Measurements from ENCODE around the gene CNTD1.
"Not testable (repeated sequence)": the region's sequence is repeated elsewhere in the genome, so short reads cannot be mapped to it uniquely, and the experiment has no call there.

The CNTD1 gene

GRCh38 chr17:42848093-42848492, 49.4 kb downstream of the CNTD1 start:
- DNase-seq = no peak

- DNase-seq = no peak
Measured at GRCh38 chr17:42849031-42849430, 50.4 kb downstream of the CNTD1 start.

- DNase-seq = peak; percentile 5
Measured at GRCh38 chr17:42849451-42850181, 51.0 kb downstream of the CNTD1 start.

GRCh38 chr17:42850954-42851353, 52.3 kb downstream of the CNTD1 start, which contains the start of gene AOC3:
TSS of gene AOC3 (plus strand) at chr17:42851199. CDS start at chr17:42851344, 145 bp downstream.
- peak; percentile 9 for DNase-seq

GRCh38 chr17:42851371-42852240, 52.9 kb downstream of the CNTD1 start:
- DNase-seq = not testable (repeated sequence)

- no peak for DNase-seq
Measured at GRCh38 chr17:42852351-42852750, 53.7 kb downstream of the CNTD1 start.

GRCh38 chr17:42853004-42853403, 54.3 kb downstream of the CNTD1 start:
- no peak for DNase-seq

GRCh38 chr17:42853597-42853967, 54.9 kb downstream of the CNTD1 start:
- no peak for DNase-seq

GRCh38 chr17:42853968-42854790, 55.5 kb downstream of the CNTD1 start:
- no peak for DNase-seq

GRCh38 chr17:42855048-42855596, 56.5 kb downstream of the CNTD1 start:
- DNase-seq = no peak

- DNase-seq = not testable (repeated sequence)
Measured at GRCh38 chr17:42856093-42856492, 57.4 kb downstream of the CNTD1 start.

GRCh38 chr17:42856516-42856915, 57.9 kb downstream of the CNTD1 start:
- not testable (repeated sequence) for DNase-seq

GRCh38 chr17:42857389-42857788, 58.7 kb downstream of the CNTD1 start:
- DNase-seq = no peak
